ENCODE data around the gene ABCC5. TPM values are rescaled to one million over a fixed set of nuclear protein-coding genes. Genes with fewer than 3 reads are reported as not detected.
A peak's percentile ranks its signal among the peaks of the same experiment; 100 is the strongest.
"Not testable (repeated sequence)": the region's sequence is repeated elsewhere in the genome, so short reads cannot be mapped to it uniquely, and the experiment has no call there.

The ABCC5 gene
- total and polyA plus RNA-seq, 2 experiments from 2014 or later, result 27.8 to 41.4 TPM

DNA sequence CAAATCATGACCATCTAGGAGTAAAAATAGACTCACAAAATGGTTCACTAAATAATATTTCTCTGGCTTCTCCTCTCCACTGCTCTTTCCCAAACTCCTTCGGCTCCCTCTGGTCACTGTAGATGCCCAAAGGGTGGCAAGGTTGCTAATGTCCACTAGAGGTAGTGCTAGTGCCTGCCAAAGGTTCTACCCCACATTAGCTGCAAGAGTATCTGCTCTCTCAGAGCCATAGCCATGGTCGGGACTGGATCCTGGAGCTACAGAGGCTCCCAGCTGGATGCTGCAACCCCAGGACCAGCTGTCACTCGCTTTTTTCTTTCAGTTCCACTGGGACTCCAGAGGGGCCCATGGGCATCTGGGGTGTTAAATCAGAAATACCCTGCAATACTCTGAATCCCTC lies 22.3 kb upstream of the ABCC5 start:
- Histone ChIP-seq H3K27ac (no peak overlapping the region), H3K4me3 (no peak overlapping the region), H3K9me3 (ENCODE audit: low read depth) (no peaks in the 10 kb centered on the region), H3K79me2 (no peaks in the 10 kb centered on the region), H3K4me2 (no peak overlapping the region), H3K36me3 (replicated peaks; ENCODE audit: insufficient read depth, low read depth) (no peaks in the 10 kb centered on the region), H3K27me3 (no peaks in the 10 kb centered on the region), H3K4me1 (ENCODE audit: insufficient read depth) (no peaks in the 10 kb centered on the region), H2AFZ (no peak overlapping the region), H4K20me1 (ENCODE audit: insufficient read depth, poor library complexity, severe bottlenecking) (no peaks in the 10 kb centered on the region), H3K9me2 (replicated peaks; ENCODE audit: insufficient read depth) (no peaks in the 10 kb centered on the region)
- TF ChIP-seq EZH2 (IDR thresholded peaks at IDR 0.05; ENCODE audit: borderline replicate concordance) (no peak), EZH2phosphoT487 (IDR thresholded peaks at IDR 0.05; ENCODE audit: low read depth, severe bottlenecking, unreplicated experiment) (no peak)
- TF ChIP-seq, protein P1, sequence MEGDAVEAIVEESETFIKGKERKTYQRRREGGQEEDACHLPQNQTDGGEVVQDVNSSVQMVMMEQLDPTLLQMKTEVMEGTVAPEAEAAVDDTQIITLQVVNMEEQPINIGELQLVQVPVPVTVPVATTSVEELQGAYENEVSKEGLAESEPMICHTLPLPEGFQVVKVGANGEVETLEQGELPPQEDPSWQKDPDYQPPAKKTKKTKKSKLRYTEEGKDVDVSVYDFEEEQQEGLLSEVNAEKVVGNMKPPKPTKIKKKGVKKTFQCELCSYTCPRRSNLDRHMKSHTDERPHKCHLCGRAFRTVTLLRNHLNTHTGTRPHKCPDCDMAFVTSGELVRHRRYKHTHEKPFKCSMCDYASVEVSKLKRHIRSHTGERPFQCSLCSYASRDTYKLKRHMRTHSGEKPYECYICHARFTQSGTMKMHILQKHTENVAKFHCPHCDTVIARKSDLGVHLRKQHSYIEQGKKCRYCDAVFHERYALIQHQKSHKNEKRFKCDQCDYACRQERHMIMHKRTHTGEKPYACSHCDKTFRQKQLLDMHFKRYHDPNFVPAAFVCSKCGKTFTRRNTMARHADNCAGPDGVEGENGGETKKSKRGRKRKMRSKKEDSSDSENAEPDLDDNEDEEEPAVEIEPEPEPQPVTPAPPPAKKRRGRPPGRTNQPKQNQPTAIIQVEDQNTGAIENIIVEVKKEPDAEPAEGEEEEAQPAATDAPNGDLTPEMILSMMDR (IDR thresholded peaks at IDR 0.05; ENCODE audit: poor library complexity), result no peak
- WGBS (ENCODE audit: low lambda C conversion rate, missing lambda C conversion rate), result 64% methylated on average over 3 of the region's 3 CpGs
- DNase-seq (ENCODE audit: low spot score), result peak; percentile 25

DNA sequence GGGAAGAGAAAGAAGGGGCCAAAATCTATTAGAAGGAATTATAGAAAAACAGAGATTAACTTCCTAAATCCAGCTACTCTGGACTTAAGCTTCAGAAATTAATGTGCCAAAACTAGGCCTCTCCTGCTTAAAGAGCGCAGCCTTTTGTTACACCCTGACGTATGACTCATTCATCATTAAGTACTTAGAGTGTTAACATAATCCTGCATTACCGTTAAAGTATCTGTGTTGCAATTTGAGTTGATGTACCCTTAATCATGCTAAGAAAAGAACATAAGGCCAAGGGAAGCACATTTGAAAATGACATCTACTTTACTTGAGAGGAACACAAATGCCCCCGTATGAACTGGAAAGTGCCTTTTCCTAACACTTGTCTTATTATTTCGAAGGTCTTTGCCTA lies 21.7 kb upstream of the ABCC5 start:
- 61% methylated on average over 5 of the region's 5 CpGs for WGBS (ENCODE audit: low lambda C conversion rate, missing lambda C conversion rate)
- Histone ChIP-seq H3K4me1 (ENCODE audit: insufficient read depth) (no peaks in the 10 kb centered on the region), H3K9me3 (ENCODE audit: low read depth) (no peaks in the 10 kb centered on the region), H2AFZ (no peak overlapping the region), H4K20me1 (ENCODE audit: insufficient read depth, poor library complexity, severe bottlenecking) (no peaks in the 10 kb centered on the region), H3K9me2 (replicated peaks; ENCODE audit: insufficient read depth) (no peaks in the 10 kb centered on the region), H3K4me2 (no peak overlapping the region), H3K36me3 (replicated peaks; ENCODE audit: insufficient read depth, low read depth) (no peaks in the 10 kb centered on the region), H3K79me2 (no peaks in the 10 kb centered on the region), H3K4me3 (no peak overlapping the region), H3K27me3 (no peaks in the 10 kb centered on the region), H3K27ac (no peak overlapping the region)
- TF ChIP-seq EZH2phosphoT487 (IDR thresholded peaks at IDR 0.05; ENCODE audit: low read depth, severe bottlenecking, unreplicated experiment) (no peak), EZH2 (IDR thresholded peaks at IDR 0.05; ENCODE audit: borderline replicate concordance) (no peak)
- TF ChIP-seq, protein P1 (IDR thresholded peaks at IDR 0.05; ENCODE audit: poor library complexity), result no peak
- DNase-seq (ENCODE audit: low spot score), result no peak

DNA sequence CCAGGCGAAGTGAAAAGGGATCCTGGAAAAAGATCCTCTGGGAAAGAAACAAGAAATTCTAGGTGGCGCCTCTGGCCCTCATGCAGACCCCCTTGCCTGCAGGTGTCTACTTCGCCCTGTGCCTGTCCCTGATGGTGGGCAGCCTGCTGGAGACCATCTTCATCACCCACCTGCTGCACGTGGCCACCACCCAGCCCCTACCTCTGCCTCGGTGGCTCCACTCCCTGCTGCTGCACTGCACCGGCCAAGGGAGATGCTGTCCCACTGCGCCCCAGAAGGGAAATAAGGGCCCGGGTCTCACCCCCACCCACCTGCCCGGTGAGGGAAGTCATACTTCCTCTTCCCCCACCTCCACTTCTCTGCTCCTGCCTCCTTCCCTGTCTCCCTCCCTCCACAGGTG lies 20.6 kb upstream of the ABCC5 start:
- DNase-seq (ENCODE audit: low spot score); H2AFZ ChIP-seq; H3K27me3 ChIP-seq; H3K9me2 ChIP-seq (replicated peaks; ENCODE audit: insufficient read depth); H3K4me3 ChIP-seq; H3K9me3 ChIP-seq (ENCODE audit: low read depth); H3K36me3 ChIP-seq (replicated peaks; ENCODE audit: insufficient read depth, low read depth); H4K20me1 ChIP-seq (ENCODE audit: insufficient read depth, poor library complexity, severe bottlenecking); H3K4me2 ChIP-seq; H3K79me2 ChIP-seq; H3K4me1 ChIP-seq (ENCODE audit: insufficient read depth); H3K27ac ChIP-seq: not testable (repeated sequence)
- WGBS (ENCODE audit: low lambda C conversion rate, missing lambda C conversion rate), result 87% methylated on average over 9 of the region's 9 CpGs

DNA sequence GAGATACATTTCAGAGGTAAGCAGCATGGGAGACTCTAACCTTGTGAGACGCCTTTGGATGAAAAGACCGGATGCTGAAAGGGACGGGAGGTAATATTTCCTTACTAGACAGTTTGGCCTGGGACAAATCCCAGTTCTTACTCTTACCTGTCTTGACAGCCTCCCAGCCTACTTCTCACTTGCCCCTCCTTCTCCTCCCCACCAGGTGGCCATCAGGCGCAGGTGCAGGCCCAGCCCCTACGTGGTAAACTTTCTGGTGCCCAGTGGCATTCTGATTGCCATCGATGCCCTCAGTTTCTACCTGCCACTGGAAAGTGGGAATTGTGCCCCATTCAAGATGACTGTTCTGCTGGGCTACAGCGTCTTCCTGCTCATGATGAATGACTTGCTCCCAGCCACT lies 20.1 kb upstream of the ABCC5 start:
- Histone ChIP-seq H3K4me3 (no peak overlapping the region), H3K27me3 (no peaks in the 10 kb centered on the region), H3K9me3 (ENCODE audit: low read depth) (no peaks in the 10 kb centered on the region), H3K27ac (no peak overlapping the region), H2AFZ (no peak overlapping the region), H3K36me3 (replicated peaks; ENCODE audit: insufficient read depth, low read depth) (no peaks in the 10 kb centered on the region), H3K9me2 (replicated peaks; ENCODE audit: insufficient read depth) (no peaks in the 10 kb centered on the region), H3K4me1 (ENCODE audit: insufficient read depth) (no peaks in the 10 kb centered on the region), H3K4me2 (no peak overlapping the region), H4K20me1 (ENCODE audit: insufficient read depth, poor library complexity, severe bottlenecking) (no peaks in the 10 kb centered on the region), H3K79me2 (no peaks in the 10 kb centered on the region)
- WGBS (ENCODE audit: low lambda C conversion rate, missing lambda C conversion rate), result 70% methylated on average over 7 of the region's 7 CpGs
- no peak for DNase-seq (ENCODE audit: low spot score)
- TF ChIP-seq EZH2phosphoT487 (IDR thresholded peaks at IDR 0.05; ENCODE audit: low read depth, severe bottlenecking, unreplicated experiment), result no peak
- TF ChIP-seq, protein P1 (IDR thresholded peaks at IDR 0.05; ENCODE audit: poor library complexity), result no peak
- no peak for TF ChIP-seq EZH2 (IDR thresholded peaks at IDR 0.05; ENCODE audit: borderline replicate concordance)

All from hepatocyte (in vitro differentiated cells).